Measurements from ENCODE around the gene MYEF2. TPM values are rescaled to one million over a fixed set of nuclear protein-coding genes. Genes with fewer than 3 reads are reported as not detected.

The MYEF2 gene
- total and polyA plus RNA-seq, 10 of the 15 experiments (the other 5 are each of a cell fraction or from before 2014, with no cell fraction given): 9.2 to 47.0 (median 19.9) TPM

- RAD21 ChIA-PET (ENCODE audit: unreplicated experiment): interaction anchor here (0.6 to 1.2 kb wide), 2 partner anchors 29 to 294 kb away, joined by 3 read pairs; no protein-coding TSS in a partner anchor
- H3K4me2 ChIP-seq (ENCODE audit: control insufficient read depth, insufficient read depth): no peak overlapping the region
- H3K27ac ChIP-seq (ENCODE audit: control insufficient read depth, insufficient read depth): no peak overlapping the region
- SMC1A ChIA-PET (ENCODE audit: uncharacterized antibody, unreplicated experiment): no interaction called here
- H3K79me2 ChIP-seq (ENCODE audit: control insufficient read depth, insufficient read depth, low read length): no peaks in the 10 kb centered on the region; the same call in 1 of the 2 replicates
- no peaks in the 10 kb centered on the region for H3K4me1 ChIP-seq (ENCODE audit: control insufficient read depth, insufficient read depth, low read length)
- H3K36me3 ChIP-seq (ENCODE audit: control insufficient read depth in 2 of 2, insufficient read depth in 2 of 2, low read length in 1 of 2): no peaks in the 10 kb centered on the region
- BruUV-seq (replicated peaks): no TSS peak
- CTCF ChIA-PET: interaction anchor here (1.4 to 1.6 kb wide), 2 partner anchors 70 to 173 kb away, joined by 4 read pairs; no protein-coding TSS in a partner anchor
- TF ChIP-seq PKNOX1 (IDR thresholded peaks at IDR 0.05) (no peak), NR2F1 (conservative IDR thresholded peaks at IDR 0.05) (no peak)
- DNase-seq (ENCODE audit: low read depth, low spot score) (no peak), FAIRE-seq (no peak), ATAC-seq (no peak)
- H3K9ac ChIP-seq (ENCODE audit: control insufficient read depth, insufficient read depth, low read length): no peak overlapping the region
- intact Hi-C loops (cut with micrococcal nuclease; ENCODE audit: unreplicated experiment): no loop called here
- in situ Hi-C loops (cut with MboI): no loop called here
- H3K27me3 ChIP-seq (replicated peaks in 1 of 2; ENCODE audit: control insufficient read depth in 2 of 2, insufficient read depth in 2 of 2, low read length in 1 of 2): no peaks in the 10 kb centered on the region
- no peaks in the 10 kb centered on the region for H4K20me1 ChIP-seq (ENCODE audit: control insufficient read depth, insufficient read depth)
- H2AFZ ChIP-seq (ENCODE audit: control insufficient read depth, low read depth, low read length): no peak overlapping the region
- H3K9me3 ChIP-seq (replicated peaks; ENCODE audit: control insufficient read depth, insufficient read depth, low read length): no peaks in the 10 kb centered on the region; the same call in 2 of the 3 replicates
- POLR2A ChIA-PET: no interaction called here
- H3K4me3 ChIP-seq: no peak overlapping the region
- 18% methylated on average over 2 of the region's 2 CpGs for WGBS (ENCODE audit: insufficient coverage, insufficient replicate concordance, low lambda C conversion rate, missing lambda C conversion rate)
These were observed 4.7 kb upstream of the MYEF2 start for GRCh38 chr15:48182749-48183148.

- ATAC-seq (no peak), FAIRE-seq (no peak), DNase-seq (ENCODE audit: low read depth, low spot score) (no peak)
- WGBS (ENCODE audit: insufficient coverage, insufficient replicate concordance, low lambda C conversion rate, missing lambda C conversion rate): 100% methylated on average over 1 of the region's 1 CpG
- ChIA-PET POLR2A (no interaction called here), RAD21 (ENCODE audit: unreplicated experiment) (no interaction called here), CTCF (interaction anchor here (0.7 to 1.9 kb wide), 2 partner anchors 108 to 798 kb away, joined by 3 to 5 read pairs; no protein-coding TSS in a partner anchor), SMC1A (ENCODE audit: uncharacterized antibody, unreplicated experiment) (no interaction called here)
- Histone ChIP-seq H3K36me3 (ENCODE audit: control insufficient read depth in 2 of 2, insufficient read depth in 2 of 2, low read length in 1 of 2) (no peaks in the 10 kb centered on the region; a peak in 1 of 4 replicates), H4K20me1 (ENCODE audit: control insufficient read depth, insufficient read depth) (no peaks in the 10 kb centered on the region), H3K4me1 (ENCODE audit: control insufficient read depth, insufficient read depth, low read length) (peaks cover 15% of the 10 kb centered on the region; the same call in 1 of the 2 replicates), H3K4me2 (ENCODE audit: control insufficient read depth, insufficient read depth) (peak overlapping the region; percentile 81), H3K27me3 (replicated peaks in 1 of 2; ENCODE audit: control insufficient read depth in 2 of 2, insufficient read depth in 2 of 2, low read length in 1 of 2) (no peaks in the 10 kb centered on the region), H3K79me2 (ENCODE audit: control insufficient read depth, insufficient read depth, low read length) (peaks cover 30% of the 10 kb centered on the region), H3K27ac (ENCODE audit: control insufficient read depth, insufficient read depth) (no peak overlapping the region), H3K9ac (ENCODE audit: control insufficient read depth, insufficient read depth, low read length) (peak overlapping the region; percentile 81; the same call in 1 of the 2 replicates), H2AFZ (ENCODE audit: control insufficient read depth, low read depth, low read length) (peak overlapping the region; percentile 95), H3K4me3 (peak overlapping the region; percentile 92), H3K9me3 (replicated peaks; ENCODE audit: control insufficient read depth, insufficient read depth, low read length) (peaks cover 3% of the 10 kb centered on the region; the same call in 2 of the 3 replicates)
- BruUV-seq (replicated peaks): no TSS peak
- intact Hi-C loops (cut with micrococcal nuclease; ENCODE audit: unreplicated experiment): no loop called here
- in situ Hi-C loops (cut with MboI): no loop called here
- no peak for TF ChIP-seq JUND (IDR thresholded peaks at IDR 0.05; ENCODE audit: low read depth, low read length)
- TF ChIP-seq GATAD2B (conservative IDR thresholded peaks at IDR 0.05; ENCODE audit: low read depth): no peak
- TF ChIP-seq ZBTB11 (CRISPR knock-in tag; IDR thresholded peaks at IDR 0.05): 0 out of 2 replicates have a peak, but pooled peaks have one; percentile 12
- no peak for TF ChIP-seq ZNF622 (IDR thresholded peaks at IDR 0.05)
These were observed 495 bp upstream of the MYEF2 start for GRCh38 chr15:48178648-48178931.
